Vagina (tissue), 2 donors: ENCODE results near the gene ENO3. TPM values are rescaled to one million over a fixed set of nuclear protein-coding genes. Genes with fewer than 3 reads are reported as not detected.

Experiments
- DNase-seq, 2 donors: peaks; one replicate each; pipeline ENCODE4 v3.0.0-alpha.2; 2017; ENCODE audit errors: extremely low spot score in 2 of 2
- H3K27ac ChIP-seq: fragments of 200-600 bp; sonication (generic); one replicate; pipeline ENCODE4 v1.5.1; 2019
- H3K27me3 ChIP-seq: fragments of 200-600 bp; sonication (generic); one replicate; pipeline ENCODE4 v1.5.1; 2019
- H3K36me3 ChIP-seq, 2 donors: fragments of 200-600 bp; sonication (generic); one replicate each; pipeline ENCODE4 v1.5.1; 2017 to 2019
- H3K4me1 ChIP-seq: fragments of 200-600 bp; sonication (generic); one replicate; pipeline ENCODE4 v1.5.1; 2019
- H3K4me3 ChIP-seq, 2 donors: fragments of 200-600 bp; sonication (generic); 1 replicate in 1 of 2; 2 replicates in 1 of 2; pipeline ENCODE4 v1.5.1; 2016 to 2019
- H3K9me3 ChIP-seq: fragments of 200-600 bp; sonication (generic); one replicate; pipeline ENCODE4 v1.5.1; 2019
- POLR2A ChIP-seq, 2 donors: fragments of 450-650 bp; IDR thresholded peaks; one replicate each; pipeline ENCODE4 v1.6.1; 2017; ENCODE audit warnings: antibody characterized with exemption in 2 of 2, mild to moderate bottlenecking in 2 of 2, moderate library complexity in 2 of 2
- POLR2AphosphoS5 ChIP-seq, 2 donors: sonication (generic); formaldehyde crosslinking; IDR thresholded peaks; one replicate each; pipeline ENCODE4 v1.9.0; 2017; ENCODE audit warnings: antibody characterized with exemption in 2 of 2, mild to moderate bottlenecking in 2 of 2, low read depth in 1 of 2; ENCODE audit not compliant: insufficient read depth in 1 of 2
- intact Hi-C: fragments of 100-400 bp; cut with DNase I; formaldehyde crosslinking; loops from one replicate; pipeline ENCODE4 v1.15.1; 2023
- total RNA-seq: library from RNA; depleted of rRNA; stranded (reverse); fragments of >200 nt; gene quantifications from one replicate; pipeline ENCODE4 v1.2.3, GENCODE V29; 2016
- TF ChIP-seq, protein P1 (sequence below), 3 experiments: fragments of 450-650 bp in 2 of 3; fragments of 200-600 bp in 1 of 3; sonication (generic) in 1 of 3; IDR thresholded peaks; one replicate each; pipeline ENCODE4 v1.5.1; 2017 to 2019; ENCODE audit warnings: antibody characterized with exemption in 3 of 3, mild to moderate bottlenecking in 2 of 3, moderate library complexity in 2 of 3

The ENO3 gene
- total RNA-seq, 1 donor from 2014 or later: 5.6 TPM

- DNase-seq: no peak
- Histone ChIP-seq H3K4me1 (peaks cover 51% of the 10 kb centered on the region), H3K36me3 (peaks cover 0 to 45% of the 10 kb centered on the region in 2 donors), H3K9me3 (no peaks in the 10 kb centered on the region), H3K4me3 (peak overlapping the region; percentile 76 to 88), H3K27me3 (no peaks in the 10 kb centered on the region), H3K27ac (peak overlapping the region; percentile 88)
- TF ChIP-seq, protein P1, sequence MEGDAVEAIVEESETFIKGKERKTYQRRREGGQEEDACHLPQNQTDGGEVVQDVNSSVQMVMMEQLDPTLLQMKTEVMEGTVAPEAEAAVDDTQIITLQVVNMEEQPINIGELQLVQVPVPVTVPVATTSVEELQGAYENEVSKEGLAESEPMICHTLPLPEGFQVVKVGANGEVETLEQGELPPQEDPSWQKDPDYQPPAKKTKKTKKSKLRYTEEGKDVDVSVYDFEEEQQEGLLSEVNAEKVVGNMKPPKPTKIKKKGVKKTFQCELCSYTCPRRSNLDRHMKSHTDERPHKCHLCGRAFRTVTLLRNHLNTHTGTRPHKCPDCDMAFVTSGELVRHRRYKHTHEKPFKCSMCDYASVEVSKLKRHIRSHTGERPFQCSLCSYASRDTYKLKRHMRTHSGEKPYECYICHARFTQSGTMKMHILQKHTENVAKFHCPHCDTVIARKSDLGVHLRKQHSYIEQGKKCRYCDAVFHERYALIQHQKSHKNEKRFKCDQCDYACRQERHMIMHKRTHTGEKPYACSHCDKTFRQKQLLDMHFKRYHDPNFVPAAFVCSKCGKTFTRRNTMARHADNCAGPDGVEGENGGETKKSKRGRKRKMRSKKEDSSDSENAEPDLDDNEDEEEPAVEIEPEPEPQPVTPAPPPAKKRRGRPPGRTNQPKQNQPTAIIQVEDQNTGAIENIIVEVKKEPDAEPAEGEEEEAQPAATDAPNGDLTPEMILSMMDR (IDR thresholded peaks at IDR 0.05): no peak
- TF ChIP-seq POLR2AphosphoS5 (IDR thresholded peaks at IDR 0.05; ENCODE audit: insufficient read depth in 1 of 2, low read depth in 1 of 2): peak in 1 of 2 donors; percentile 3
- intact Hi-C loops: no loop called here
Observed at GRCh38 chr17:4940555-4941318, 10.2 kb upstream of the ENO3 start.

DNA sequence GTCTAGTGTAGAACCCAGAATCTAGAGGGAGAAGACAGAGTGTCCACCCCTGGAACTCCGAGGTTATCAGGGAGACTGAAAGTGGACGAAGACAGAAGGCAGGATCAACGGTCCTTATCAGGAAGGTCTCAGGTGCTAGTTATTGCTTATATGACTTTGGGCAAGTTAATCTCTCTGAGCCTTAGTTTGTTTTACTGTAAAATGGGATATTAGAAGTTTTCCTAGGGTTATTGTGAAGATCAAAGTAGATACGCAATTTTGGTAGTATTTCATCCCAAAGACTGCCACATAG is 9.7 kb upstream of the ENO3 start:
- peak overlapping the region; percentile 88 for H3K27ac ChIP-seq

DNA sequence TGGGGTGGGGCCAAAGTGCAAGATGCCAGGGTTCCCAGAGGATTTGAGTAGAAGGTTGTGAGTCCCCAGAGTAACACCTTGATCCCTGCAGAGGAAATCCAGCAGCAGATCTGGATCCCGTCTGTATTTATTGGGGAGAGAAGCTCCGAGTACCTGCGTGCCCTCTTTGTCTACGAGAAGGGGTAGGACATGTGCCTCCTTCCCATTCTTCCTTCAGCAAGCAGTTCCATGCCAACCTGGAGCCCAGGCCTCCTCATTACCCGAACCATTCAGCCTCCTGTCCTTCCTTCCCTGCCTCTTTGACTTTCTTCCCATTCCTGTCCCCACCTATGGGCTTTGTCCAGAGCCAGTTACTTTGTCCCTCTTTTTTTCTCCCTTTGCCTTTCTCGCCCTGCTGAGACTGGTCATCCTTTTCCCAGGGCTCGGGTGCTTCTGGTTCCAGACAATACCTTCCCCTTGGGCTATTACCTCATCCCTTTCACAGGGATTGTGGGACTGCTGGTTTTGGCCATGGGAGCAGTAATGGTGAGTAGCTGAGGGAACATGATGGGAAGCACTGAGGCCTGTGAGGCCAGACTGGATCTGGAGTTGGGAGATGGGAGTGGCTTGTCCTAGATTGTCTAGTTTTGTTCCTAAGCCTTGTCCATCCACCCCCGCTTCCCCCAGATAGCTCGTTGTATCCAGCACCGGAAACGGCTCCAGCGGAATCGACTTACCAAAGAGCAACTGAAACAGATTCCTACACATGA is 8.0 kb upstream of the ENO3 start:
- intact Hi-C loops: no loop called here
- H3K27ac ChIP-seq: no peak overlapping the region
- H3K27me3 ChIP-seq: no peaks in the 10 kb centered on the region
- no peaks in the 10 kb centered on the region for H3K9me3 ChIP-seq
- TF ChIP-seq POLR2A (IDR thresholded peaks at IDR 0.05) (no peak), POLR2AphosphoS5 (IDR thresholded peaks at IDR 0.05; ENCODE audit: insufficient read depth in 1 of 2, low read depth in 1 of 2) (no peak)
- TF ChIP-seq, protein P1 (IDR thresholded peaks at IDR 0.05): no peak
- H3K4me1 ChIP-seq: peaks cover 65% of the 10 kb centered on the region
- peaks cover 0 to 39% of the 10 kb centered on the region in 2 donors for H3K36me3 ChIP-seq
- no peak overlapping the region for H3K4me3 ChIP-seq
- DNase-seq: no peak

More for the DNA sequence above, 9.7 kb upstream of the ENO3 start:
- Histone ChIP-seq H3K9me3 (no peaks in the 10 kb centered on the region), H3K4me3 (peak overlapping the region; percentile 76 to 88), H3K27me3 (no peaks in the 10 kb centered on the region), H3K36me3 (peaks cover 0 to 50% of the 10 kb centered on the region in 2 donors), H3K4me1 (peaks cover 56% of the 10 kb centered on the region)
- DNase-seq: no peak
- intact Hi-C loops: no loop called here
- TF ChIP-seq POLR2AphosphoS5 (IDR thresholded peaks at IDR 0.05; ENCODE audit: insufficient read depth in 1 of 2, low read depth in 1 of 2) (no peak), POLR2A (IDR thresholded peaks at IDR 0.05) (no peak)
- TF ChIP-seq, protein P1 (IDR thresholded peaks at IDR 0.05): no peak

DNA sequence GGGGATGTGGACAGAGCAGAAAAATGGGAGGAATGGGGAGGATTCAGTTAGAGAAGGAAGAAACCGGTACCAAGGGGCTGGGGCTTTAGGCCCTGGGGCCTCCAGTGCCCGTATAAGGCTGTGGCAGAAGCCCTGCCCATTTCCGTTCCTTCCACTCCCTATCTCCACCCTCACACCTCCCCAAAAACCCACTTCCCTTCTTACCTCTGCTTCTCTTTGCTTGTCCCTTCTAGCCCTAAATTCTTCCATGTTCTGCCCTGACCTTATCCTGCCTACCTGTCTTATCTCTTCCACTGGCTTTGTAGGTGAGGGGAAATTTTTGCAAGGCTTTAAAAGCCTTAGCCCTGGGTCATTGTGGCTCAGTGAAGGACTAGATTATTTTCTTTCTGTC is 6.8 kb upstream of the ENO3 start:
- H3K4me3 ChIP-seq: no peak overlapping the region
- intact Hi-C loops: no loop called here
- H3K4me1 ChIP-seq: peaks cover 52% of the 10 kb centered on the region
- H3K27me3 ChIP-seq: no peaks in the 10 kb centered on the region
- no peaks in the 10 kb centered on the region for H3K9me3 ChIP-seq
- peaks cover 0 to 35% of the 10 kb centered on the region in 2 donors for H3K36me3 ChIP-seq
- no peak for DNase-seq
- TF ChIP-seq POLR2AphosphoS5 (IDR thresholded peaks at IDR 0.05; ENCODE audit: insufficient read depth in 1 of 2, low read depth in 1 of 2) (no peak), POLR2A (IDR thresholded peaks at IDR 0.05) (no peak)
- TF ChIP-seq, protein P1 (IDR thresholded peaks at IDR 0.05): no peak
- H3K27ac ChIP-seq: peak overlapping the region; percentile 95
